Transverse colon (tissue), 4 donors: ENCODE results near the gene BCAR3. TPM values are rescaled to one million over a fixed set of nuclear protein-coding genes. Genes with fewer than 3 reads are reported as not detected.

Experiments used
- DNase-seq: peaks from one replicate; pipeline ENCODE4 v3.0.0-alpha.2; 2019
- H3K27ac ChIP-seq, 4 donors: fragments of 200-600 bp; sonication (generic); 2 replicates each; pipeline ENCODE4 v1.5.1; 2016 to 2018; ENCODE audit warnings: inconsistent platforms in 4 of 4
- H3K27me3 ChIP-seq: fragments of 200-600 bp; sonication (generic); 2 replicates; pipeline ENCODE4 v1.5.1; 2017; ENCODE audit warnings: inconsistent platforms
- H3K36me3 ChIP-seq, 4 donors: fragments of 200-600 bp; sonication (generic); 2 replicates each; pipeline ENCODE4 v1.5.1; 2017 to 2019; ENCODE audit warnings: inconsistent platforms in 4 of 4
- H3K4me1 ChIP-seq, 4 donors: fragments of 200-600 bp; sonication (generic); 2 replicates each; pipeline ENCODE4 v1.5.1; 2017 to 2020; ENCODE audit warnings: inconsistent platforms in 4 of 4
- H3K4me3 ChIP-seq, 4 donors: fragments of 200-600 bp; sonication (generic); 1 replicate in 1 of 4; 2 replicates in 3 of 4; pipeline versions ENCODE4 v1.5.1 to v1.6.1; 2017 to 2019; ENCODE audit warnings: inconsistent platforms in 4 of 4
- H3K9me3 ChIP-seq, 2 donors: fragments of 200-600 bp; sonication (generic); 2 replicates each; pipeline ENCODE4 v1.5.1; 2017 to 2019; ENCODE audit warnings: inconsistent platforms in 2 of 2
- CTCF ChIP-seq, 5 experiments: fragments of 200-600 bp in 3 of 5; fragments of 450-650 bp in 2 of 5; sonication (generic) in 3 of 5; IDR thresholded peaks; 1 replicate in 2 of 5; 2 replicates in 3 of 5; pipeline ENCODE4 v1.5.1; 2016 to 2017; ENCODE audit warnings: antibody characterized with exemption in 5 of 5, inconsistent platforms in 3 of 5, mild to moderate bottlenecking in 2 of 5, moderate library complexity in 1 of 5
- EP300 ChIP-seq: sonication (generic); formaldehyde crosslinking; IDR thresholded peaks from one replicate; pipeline ENCODE4 v1.6.1; 2017; ENCODE audit warnings: antibody characterized with exemption, low read depth
- POLR2A ChIP-seq: fragments of 450-650 bp; IDR thresholded peaks from one replicate; pipeline ENCODE4 v1.6.1; 2016; ENCODE audit warnings: antibody characterized with exemption, mild to moderate bottlenecking, moderate library complexity
- POLR2AphosphoS5 ChIP-seq, 3 donors: sonication (generic); formaldehyde crosslinking; IDR thresholded peaks; one replicate each; pipeline ENCODE4 v1.6.1; 2016; ENCODE audit warnings: antibody characterized with exemption in 3 of 3
- WGBS, 2 donors: methylation state at CpG; one replicate each; pipeline ENCODE4 v1.1.5; 2018; ENCODE audit warnings: low coverage in 1 of 2; 5-methylcytosine and 5-hydroxymethylcytosine counted together
- in situ Hi-C, 4 donors: fragments of 200-750 bp; cut with MboI; loops; one replicate each; pipeline versions ENCODE4 v1.15.0 to v1.15.1; 2017; ENCODE audit warnings: low sequenced_read_pairs in 3 of 4, low pct_ligation_motif_present in 1 of 4, low pct_unique_long_range_greater_than_20kb in 1 of 4
- intact Hi-C: fragments of 100-400 bp; cut with DNase I; formaldehyde crosslinking; loops from one replicate; pipeline ENCODE4 v1.15.1; 2023; ENCODE audit warnings: low total_unique reads
- total RNA-seq, 4 donors: library from RNA; depleted of rRNA; stranded (reverse); fragments of >200 nt; gene quantifications; one replicate each; pipeline ENCODE4 v1.1.0, GENCODE V29; 2016

The BCAR3 gene
- 10 to 100 TPM; 12.3 to 71.7 (median 40.5) TPM for total RNA-seq

GRCh38 chr1:93681101-93681988 is at the start of gene BCAR3:
BCAR3 (minus strand) TSS chr1:93681837; CDS start chr1:93674930, 6,907 bp downstream.
- in situ Hi-C loops (no loop called here), intact Hi-C loops (no loop called here)
- TF ChIP-seq CTCF (IDR thresholded peaks at IDR 0.05) (peak in 2 of 5 experiments; percentile 15 to 19), POLR2A (peak; percentile 26), POLR2AphosphoS5 (IDR thresholded peaks at IDR 0.05) (peak; percentile 46 to 66 (median 63)), EP300 (no peak)
- H3K36me3 ChIP-seq = no peaks in the 10 kb centered on the region
- H3K9me3 ChIP-seq = no peaks in the 10 kb centered on the region
- H3K4me1 ChIP-seq = peaks cover 0 to 16% (median 10%) of the 10 kb centered on the region in 4 donors
- peak; percentile 78 for DNase-seq
- H3K27me3 ChIP-seq = no peaks in the 10 kb centered on the region
- H3K27ac ChIP-seq = peak within 1 kb of the TSS; percentile 77 to 86 (median 83)
- peak within 1 kb of the TSS; percentile 54 to 93 (median 82) for H3K4me3 ChIP-seq
- 0 to 1% methylated on average over 9 to 65 of the region's 105 CpGs for WGBS, 2 donors

- Histone ChIP-seq H3K27ac (no peak overlapping the region), H3K27me3 (no peaks in the 10 kb centered on the region), H3K9me3 (no peaks in the 10 kb centered on the region), H3K4me3 (no peak overlapping the region), H3K4me1 (no peaks in the 10 kb centered on the region), H3K36me3 (no peaks in the 10 kb centered on the region)
- in situ Hi-C loops = no loop called here
- intact Hi-C loops = no loop called here
- TF ChIP-seq POLR2A = no peak
- no peak for TF ChIP-seq EP300
- no peak for TF ChIP-seq POLR2AphosphoS5 (IDR thresholded peaks at IDR 0.05)
- TF ChIP-seq CTCF (IDR thresholded peaks at IDR 0.05) = no peak
- 75 to 97% methylated on average over 2 of the region's 2 CpGs for WGBS, 2 donors
- no peak for DNase-seq
These were observed 49.0 kb upstream of the BCAR3 start for GRCh38 chr1:93730621-93731020.

- Histone ChIP-seq H3K36me3 (no peaks in the 10 kb centered on the region), H3K27ac (no peak overlapping the region), H3K9me3 (no peaks in the 10 kb centered on the region), H3K4me1 (no peaks in the 10 kb centered on the region), H3K4me3 (no peak overlapping the region), H3K27me3 (no peaks in the 10 kb centered on the region)
- 68 to 77% methylated on average over 4 of the region's 4 CpGs for WGBS, 2 donors
- intact Hi-C loops (no loop called here), in situ Hi-C loops (no loop called here)
- no peak for DNase-seq
- TF ChIP-seq CTCF (IDR thresholded peaks at IDR 0.05) = no peak
- no peak for TF ChIP-seq POLR2A
- no peak for TF ChIP-seq POLR2AphosphoS5 (IDR thresholded peaks at IDR 0.05)
- TF ChIP-seq EP300 = no peak
These were observed 48.3 kb upstream of the BCAR3 start for GRCh38 chr1:93729906-93730305.

GRCh38 chr1:93729502-93729901 is 47.9 kb upstream of the BCAR3 start:
- DNase-seq = no peak
- Histone ChIP-seq H3K4me1 (no peaks in the 10 kb centered on the region), H3K9me3 (no peaks in the 10 kb centered on the region), H3K27ac (no peak overlapping the region), H3K4me3 (no peak overlapping the region), H3K36me3 (no peaks in the 10 kb centered on the region), H3K27me3 (no peaks in the 10 kb centered on the region)
- WGBS, 2 donors = 63 to 84% methylated on average over 3 to 4 of the region's 4 CpGs
- TF ChIP-seq POLR2A = no peak
- no peak for TF ChIP-seq CTCF (IDR thresholded peaks at IDR 0.05)
- no peak for TF ChIP-seq POLR2AphosphoS5 (IDR thresholded peaks at IDR 0.05)
- TF ChIP-seq EP300 = no peak
- intact Hi-C loops = no loop called here
- in situ Hi-C loops = no loop called here
